Activated CD4-positive, CD25-positive, alpha-beta regulatory T cell (primary cell): Measurements from ENCODE around the gene MBD4.

Experiments
- DNase-seq, 4 experiments: peaks; one replicate each; lab custom pipeline; 2025; lab: John Stamatoyannopoulos, UW

The MBD4 gene

DNA sequence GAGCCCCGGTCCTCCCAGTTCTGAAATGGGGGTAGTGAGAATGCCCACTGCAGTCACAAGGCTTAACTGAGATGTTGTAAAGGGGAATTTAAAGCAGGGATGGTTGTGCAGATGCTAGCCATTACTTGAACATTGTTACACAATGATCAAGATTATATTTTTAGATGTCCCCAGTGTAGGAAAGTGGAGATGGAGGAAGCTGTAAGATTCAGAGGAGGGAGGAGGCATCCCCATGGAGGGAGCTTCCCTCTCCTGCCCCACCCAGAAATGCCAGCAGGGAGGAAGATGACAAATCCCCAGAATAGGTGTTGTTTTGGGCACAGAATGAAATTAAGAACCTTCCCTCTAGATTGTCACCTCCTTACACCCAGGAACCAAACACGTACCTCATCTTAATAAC lies 57.4 kb downstream of the MBD4 start:
- DNase-seq: no peak
